Measurements from ENCODE around the gene ITPK1. TPM values are rescaled to one million over a fixed set of nuclear protein-coding genes. Genes with fewer than 3 reads are reported as not detected.

Gene ITPK1
- total RNA-seq, 1 experiment from 2014 or later, result 25.9 TPM

DNA sequence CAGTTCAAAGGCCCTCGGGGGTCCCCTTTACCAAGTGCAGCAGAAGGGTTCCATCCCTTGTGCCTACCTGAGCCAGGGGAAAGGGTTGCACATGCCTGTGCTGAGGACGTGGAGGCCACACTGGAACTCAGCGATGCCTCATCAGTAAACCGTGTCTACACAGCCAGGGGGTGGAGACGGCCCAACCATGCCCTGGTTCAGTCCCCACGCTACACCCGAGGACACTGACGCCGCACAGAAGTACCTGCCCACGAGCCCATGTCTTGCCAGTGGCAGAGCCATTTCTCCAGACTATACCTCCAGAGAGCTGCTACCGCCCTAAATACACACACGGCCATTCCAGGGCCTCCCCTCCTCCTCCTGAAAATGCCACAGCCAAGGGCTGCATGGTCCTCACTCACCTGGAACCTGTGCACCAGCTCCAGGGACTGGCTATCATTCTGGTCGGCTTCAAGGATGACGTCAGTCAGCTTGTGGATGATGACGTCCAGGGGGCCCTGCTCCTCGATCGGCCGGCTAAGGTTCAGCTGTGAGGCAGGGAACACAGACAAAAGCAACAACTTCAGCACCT, 99.4 kb downstream of the ITPK1 start:
- H3K4me3 ChIP-seq (ENCODE audit: low read depth in 2 of 2, low read length in 2 of 2), result no peak overlapping the region
- no TSS peak for BruUV-seq (replicated peaks)
- H3K27me3 ChIP-seq (ENCODE audit: control insufficient read depth, insufficient read depth, low read length), result no peaks in the 10 kb centered on the region
- in situ Hi-C loops (cut with HindIII; ENCODE audit: low pct_unique_long_range_greater_than_20kb, low sequenced_read_pairs) (no loop called here), intact Hi-C loops (cut with micrococcal nuclease; ENCODE audit: unreplicated experiment) (no loop called here)
- no peak for DNase-seq (ENCODE audit: low read depth, low spot score)
- no peak for ATAC-seq
- no peaks in the 10 kb centered on the region for H3K4me1 ChIP-seq (ENCODE audit: control insufficient read depth, insufficient read depth, low read length)
- no peak overlapping the region for H3K27ac ChIP-seq (ENCODE audit: low read length)
- no peaks in the 10 kb centered on the region for H3K36me3 ChIP-seq (ENCODE audit: control insufficient read depth, insufficient read depth, low read length)
- CTCF ChIA-PET, result no interaction called here
- POLR2A ChIA-PET, result no interaction called here
- TF ChIP-seq, protein P1, sequence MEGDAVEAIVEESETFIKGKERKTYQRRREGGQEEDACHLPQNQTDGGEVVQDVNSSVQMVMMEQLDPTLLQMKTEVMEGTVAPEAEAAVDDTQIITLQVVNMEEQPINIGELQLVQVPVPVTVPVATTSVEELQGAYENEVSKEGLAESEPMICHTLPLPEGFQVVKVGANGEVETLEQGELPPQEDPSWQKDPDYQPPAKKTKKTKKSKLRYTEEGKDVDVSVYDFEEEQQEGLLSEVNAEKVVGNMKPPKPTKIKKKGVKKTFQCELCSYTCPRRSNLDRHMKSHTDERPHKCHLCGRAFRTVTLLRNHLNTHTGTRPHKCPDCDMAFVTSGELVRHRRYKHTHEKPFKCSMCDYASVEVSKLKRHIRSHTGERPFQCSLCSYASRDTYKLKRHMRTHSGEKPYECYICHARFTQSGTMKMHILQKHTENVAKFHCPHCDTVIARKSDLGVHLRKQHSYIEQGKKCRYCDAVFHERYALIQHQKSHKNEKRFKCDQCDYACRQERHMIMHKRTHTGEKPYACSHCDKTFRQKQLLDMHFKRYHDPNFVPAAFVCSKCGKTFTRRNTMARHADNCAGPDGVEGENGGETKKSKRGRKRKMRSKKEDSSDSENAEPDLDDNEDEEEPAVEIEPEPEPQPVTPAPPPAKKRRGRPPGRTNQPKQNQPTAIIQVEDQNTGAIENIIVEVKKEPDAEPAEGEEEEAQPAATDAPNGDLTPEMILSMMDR (IDR thresholded peaks at IDR 0.05), result no peak
- no peaks in the 10 kb centered on the region for H3K9me3 ChIP-seq (ENCODE audit: control insufficient read depth, insufficient read depth, low read depth, low read length)

DNA sequence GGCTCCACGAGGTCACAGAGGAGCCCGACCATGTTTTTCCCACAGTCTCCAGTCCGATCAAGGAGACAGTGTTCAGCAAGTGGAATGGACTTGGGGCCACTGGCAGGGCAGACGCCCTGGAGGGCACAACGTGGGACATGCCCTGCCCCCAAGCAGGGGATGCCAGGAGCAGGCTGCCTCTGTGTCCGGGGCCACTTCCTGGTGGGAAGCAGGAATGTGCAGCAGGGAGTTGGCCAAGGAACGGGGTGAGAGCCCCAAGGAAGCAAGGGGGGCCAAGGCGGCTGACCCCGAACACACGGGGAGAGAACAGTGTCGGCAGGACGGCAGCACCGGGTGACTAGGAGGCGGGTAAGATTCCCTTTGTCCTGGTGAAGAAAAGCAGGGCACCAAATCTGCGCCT, 100.2 kb downstream of the ITPK1 start:
- no peaks in the 10 kb centered on the region for H3K9me3 ChIP-seq (ENCODE audit: control insufficient read depth, insufficient read depth, low read depth, low read length)
- no TSS peak for BruUV-seq (replicated peaks)
- H3K36me3 ChIP-seq (ENCODE audit: control insufficient read depth, insufficient read depth, low read length), result no peaks in the 10 kb centered on the region
- POLR2A ChIA-PET, result no interaction called here
- in situ Hi-C loops (cut with HindIII; ENCODE audit: low pct_unique_long_range_greater_than_20kb, low sequenced_read_pairs) (no loop called here), intact Hi-C loops (cut with micrococcal nuclease; ENCODE audit: unreplicated experiment) (no loop called here)
- H3K27me3 ChIP-seq (ENCODE audit: control insufficient read depth, insufficient read depth, low read length), result no peaks in the 10 kb centered on the region
- CTCF ChIA-PET, result no interaction called here
- no peak overlapping the region for H3K4me3 ChIP-seq (ENCODE audit: low read depth in 2 of 2, low read length in 2 of 2)
- H3K27ac ChIP-seq (ENCODE audit: low read length), result no peak overlapping the region
- TF ChIP-seq, protein P2, sequence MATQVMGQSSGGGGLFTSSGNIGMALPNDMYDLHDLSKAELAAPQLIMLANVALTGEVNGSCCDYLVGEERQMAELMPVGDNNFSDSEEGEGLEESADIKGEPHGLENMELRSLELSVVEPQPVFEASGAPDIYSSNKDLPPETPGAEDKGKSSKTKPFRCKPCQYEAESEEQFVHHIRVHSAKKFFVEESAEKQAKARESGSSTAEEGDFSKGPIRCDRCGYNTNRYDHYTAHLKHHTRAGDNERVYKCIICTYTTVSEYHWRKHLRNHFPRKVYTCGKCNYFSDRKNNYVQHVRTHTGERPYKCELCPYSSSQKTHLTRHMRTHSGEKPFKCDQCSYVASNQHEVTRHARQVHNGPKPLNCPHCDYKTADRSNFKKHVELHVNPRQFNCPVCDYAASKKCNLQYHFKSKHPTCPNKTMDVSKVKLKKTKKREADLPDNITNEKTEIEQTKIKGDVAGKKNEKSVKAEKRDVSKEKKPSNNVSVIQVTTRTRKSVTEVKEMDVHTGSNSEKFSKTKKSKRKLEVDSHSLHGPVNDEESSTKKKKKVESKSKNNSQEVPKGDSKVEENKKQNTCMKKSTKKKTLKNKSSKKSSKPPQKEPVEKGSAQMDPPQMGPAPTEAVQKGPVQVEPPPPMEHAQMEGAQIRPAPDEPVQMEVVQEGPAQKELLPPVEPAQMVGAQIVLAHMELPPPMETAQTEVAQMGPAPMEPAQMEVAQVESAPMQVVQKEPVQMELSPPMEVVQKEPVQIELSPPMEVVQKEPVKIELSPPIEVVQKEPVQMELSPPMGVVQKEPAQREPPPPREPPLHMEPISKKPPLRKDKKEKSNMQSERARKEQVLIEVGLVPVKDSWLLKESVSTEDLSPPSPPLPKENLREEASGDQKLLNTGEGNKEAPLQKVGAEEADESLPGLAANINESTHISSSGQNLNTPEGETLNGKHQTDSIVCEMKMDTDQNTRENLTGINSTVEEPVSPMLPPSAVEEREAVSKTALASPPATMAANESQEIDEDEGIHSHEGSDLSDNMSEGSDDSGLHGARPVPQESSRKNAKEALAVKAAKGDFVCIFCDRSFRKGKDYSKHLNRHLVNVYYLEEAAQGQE (IDR thresholded peaks at IDR 0.05; ENCODE audit: insufficient read depth in 1 of 2, low read depth in 2 of 2, low read length in 1 of 2), result no peak
- no peak for TF ChIP-seq POLR2AphosphoS5 (IDR thresholded peaks at IDR 0.05; ENCODE audit: low read depth, low read length)
- no peak for TF ChIP-seq SIN3A (IDR thresholded peaks at IDR 0.05; ENCODE audit: borderline replicate concordance, insufficient read depth, low read depth, low read length)
- TF ChIP-seq TCF7L2 (IDR thresholded peaks at IDR 0.05; ENCODE audit: low read depth, low read length), result no peak
- TF ChIP-seq, protein P1 (IDR thresholded peaks at IDR 0.05), result no peak
- DNase-seq (ENCODE audit: low read depth, low spot score), result no peak
- ATAC-seq, result no peak
- H3K4me1 ChIP-seq (ENCODE audit: control insufficient read depth, insufficient read depth, low read length), result no peaks in the 10 kb centered on the region

Measured in Panc1 (cell line).